GM12878 (cell line): Measurements from ENCODE around the gene FSTL4.

Experiments
- CHD2 ChIP-seq: IDR thresholded peaks from 2 replicates; pipeline ENCODE4 v1.6.1; 2011; ENCODE audit warnings: low read depth, low read length, improper control_type of control experiment, borderline replicate concordance
- CHD4 ChIP-seq: fragments of 200-600 bp; sonication (generic); IDR thresholded peaks from 2 replicates; pipeline ENCODE4 v1.6.1; 2016; ENCODE audit warnings: mild to moderate bottlenecking
- EP300 ChIP-seq, 2 experiments: fragments of 150-350 bp in 1 of 2; IDR thresholded peaks; 2 replicates each; pipeline ENCODE4 v1.6.1; 2011 to 2012; ENCODE audit warnings: low read depth in 2 of 2, low read length in 2 of 2, borderline replicate concordance in 1 of 2, improper control_type of control experiment in 1 of 2, inconsistent platforms in 1 of 2; ENCODE audit not compliant: control insufficient read depth in 1 of 2
- MYC ChIP-seq: IDR thresholded peaks from 2 replicates; pipeline ENCODE4 v1.6.1; 2011; ENCODE audit warnings: mild to moderate bottlenecking, low read length, moderate library complexity, inconsistent platforms; ENCODE audit not compliant: insufficient read depth, insufficient replicate concordance, insufficient read length, severe bottlenecking
- SIN3A ChIP-seq: IDR thresholded peaks from 2 replicates; pipeline ENCODE4 v1.6.1; 2012; ENCODE audit warnings: low read depth, low read length, improper control_type of control experiment
- TF ChIP-seq, protein P1 (sequence below): fragments of 450-650 bp; IDR thresholded peaks from 2 replicates; pipeline ENCODE4 v1.6.1; 2016; ENCODE audit warnings: mild to moderate bottlenecking
- TF ChIP-seq, protein P2 (sequence below): IDR thresholded peaks from 2 replicates; pipeline ENCODE4 v1.6.1; 2011; ENCODE audit warnings: low read depth, mild to moderate bottlenecking, low read length, moderate library complexity, borderline replicate concordance; ENCODE audit errors: extremely low read depth
- TF ChIP-seq, protein P3 (sequence below): fragments of 450-650 bp; IDR thresholded peaks from 2 replicates; pipeline ENCODE4 v1.6.1; 2017; ENCODE audit warnings: mild to moderate bottlenecking, moderate library complexity

DNA sequence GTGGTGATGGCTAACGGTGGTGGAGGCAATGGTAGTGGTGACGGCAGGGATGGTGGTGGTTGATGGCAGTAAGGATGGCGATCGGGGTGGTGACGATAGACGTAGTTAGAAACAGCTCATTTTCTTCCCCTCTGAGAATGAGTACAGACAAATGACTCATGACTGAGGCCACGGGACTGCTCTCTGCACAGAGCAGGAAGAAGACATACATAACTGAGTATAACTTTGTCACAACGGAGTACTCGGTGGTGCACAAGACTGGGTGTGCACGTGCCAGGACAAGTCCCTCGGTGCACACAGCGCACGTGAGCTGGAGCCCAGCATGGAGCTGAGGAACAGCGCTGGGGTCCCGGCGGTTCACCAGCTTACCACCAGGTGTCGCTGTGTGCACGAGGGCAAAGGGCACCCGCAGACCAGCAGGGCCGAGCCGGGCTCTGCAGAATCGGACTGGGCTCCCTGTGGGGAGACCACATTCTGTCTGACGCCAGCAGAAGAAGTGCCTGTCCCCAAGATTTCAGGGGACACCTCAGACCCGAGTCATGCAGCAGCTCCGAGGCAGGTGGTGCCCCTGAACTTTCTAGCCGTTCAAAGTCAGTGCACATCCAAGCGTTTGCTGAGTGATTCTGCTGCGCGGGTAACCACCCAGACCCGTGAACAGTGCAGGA is 188.6 kb downstream of the FSTL4 start:
- TF ChIP-seq CHD4 (no peak), CHD2 (no peak), EP300 (IDR thresholded peaks at IDR 0.05; ENCODE audit: borderline replicate concordance in 1 of 2, control insufficient read depth in 1 of 2, low read depth in 2 of 2, low read length in 2 of 2) (no peak), SIN3A (no peak), MYC (no peak)
- TF ChIP-seq, protein P1, sequence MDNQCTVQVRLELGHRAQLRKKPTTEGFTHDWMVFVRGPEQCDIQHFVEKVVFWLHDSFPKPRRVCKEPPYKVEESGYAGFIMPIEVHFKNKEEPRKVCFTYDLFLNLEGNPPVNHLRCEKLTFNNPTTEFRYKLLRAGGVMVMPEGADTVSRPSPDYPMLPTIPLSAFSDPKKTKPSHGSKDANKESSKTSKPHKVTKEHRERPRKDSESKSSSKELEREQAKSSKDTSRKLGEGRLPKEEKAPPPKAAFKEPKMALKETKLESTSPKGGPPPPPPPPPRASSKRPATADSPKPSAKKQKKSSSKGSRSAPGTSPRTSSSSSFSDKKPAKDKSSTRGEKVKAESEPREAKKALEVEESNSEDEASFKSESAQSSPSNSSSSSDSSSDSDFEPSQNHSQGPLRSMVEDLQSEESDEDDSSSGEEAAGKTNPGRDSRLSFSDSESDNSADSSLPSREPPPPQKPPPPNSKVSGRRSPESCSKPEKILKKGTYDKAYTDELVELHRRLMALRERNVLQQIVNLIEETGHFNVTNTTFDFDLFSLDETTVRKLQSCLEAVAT: no peak
- TF ChIP-seq, protein P2, sequence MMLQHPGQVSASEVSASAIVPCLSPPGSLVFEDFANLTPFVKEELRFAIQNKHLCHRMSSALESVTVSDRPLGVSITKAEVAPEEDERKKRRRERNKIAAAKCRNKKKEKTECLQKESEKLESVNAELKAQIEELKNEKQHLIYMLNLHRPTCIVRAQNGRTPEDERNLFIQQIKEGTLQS: no peak
- TF ChIP-seq, protein P3, sequence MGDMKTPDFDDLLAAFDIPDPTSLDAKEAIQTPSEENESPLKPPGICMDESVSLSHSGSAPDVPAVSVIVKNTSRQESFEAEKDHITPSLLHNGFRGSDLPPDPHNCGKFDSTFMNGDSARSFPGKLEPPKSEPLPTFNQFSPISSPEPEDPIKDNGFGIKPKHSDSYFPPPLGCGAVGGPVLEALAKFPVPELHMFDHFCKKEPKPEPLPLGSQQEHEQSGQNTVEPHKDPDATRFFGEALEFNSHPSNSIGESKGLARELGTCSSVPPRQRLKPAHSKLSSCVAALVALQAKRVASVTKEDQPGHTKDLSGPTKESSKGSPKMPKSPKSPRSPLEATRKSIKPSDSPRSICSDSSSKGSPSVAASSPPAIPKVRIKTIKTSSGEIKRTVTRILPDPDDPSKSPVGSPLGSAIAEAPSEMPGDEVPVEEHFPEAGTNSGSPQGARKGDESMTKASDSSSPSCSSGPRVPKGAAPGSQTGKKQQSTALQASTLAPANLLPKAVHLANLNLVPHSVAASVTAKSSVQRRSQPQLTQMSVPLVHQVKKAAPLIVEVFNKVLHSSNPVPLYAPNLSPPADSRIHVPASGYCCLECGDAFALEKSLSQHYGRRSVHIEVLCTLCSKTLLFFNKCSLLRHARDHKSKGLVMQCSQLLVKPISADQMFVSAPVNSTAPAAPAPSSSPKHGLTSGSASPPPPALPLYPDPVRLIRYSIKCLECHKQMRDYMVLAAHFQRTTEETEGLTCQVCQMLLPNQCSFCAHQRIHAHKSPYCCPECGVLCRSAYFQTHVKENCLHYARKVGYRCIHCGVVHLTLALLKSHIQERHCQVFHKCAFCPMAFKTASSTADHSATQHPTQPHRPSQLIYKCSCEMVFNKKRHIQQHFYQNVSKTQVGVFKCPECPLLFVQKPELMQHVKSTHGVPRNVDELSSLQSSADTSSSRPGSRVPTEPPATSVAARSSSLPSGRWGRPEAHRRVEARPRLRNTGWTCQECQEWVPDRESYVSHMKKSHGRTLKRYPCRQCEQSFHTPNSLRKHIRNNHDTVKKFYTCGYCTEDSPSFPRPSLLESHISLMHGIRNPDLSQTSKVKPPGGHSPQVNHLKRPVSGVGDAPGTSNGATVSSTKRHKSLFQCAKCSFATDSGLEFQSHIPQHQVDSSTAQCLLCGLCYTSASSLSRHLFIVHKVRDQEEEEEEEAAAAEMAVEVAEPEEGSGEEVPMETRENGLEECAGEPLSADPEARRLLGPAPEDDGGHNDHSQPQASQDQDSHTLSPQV: no peak
